ENCODE results near the gene PCNX2. TPM values are rescaled to one million over a fixed set of nuclear protein-coding genes. Genes with fewer than 3 reads are reported as not detected.
A peak's percentile ranks its signal among the peaks of the same experiment; 100 is the strongest.

Gene PCNX2
- total RNA-seq, 2 donors from 2014 or later, result 8.4 to 23.2 TPM

DNA sequence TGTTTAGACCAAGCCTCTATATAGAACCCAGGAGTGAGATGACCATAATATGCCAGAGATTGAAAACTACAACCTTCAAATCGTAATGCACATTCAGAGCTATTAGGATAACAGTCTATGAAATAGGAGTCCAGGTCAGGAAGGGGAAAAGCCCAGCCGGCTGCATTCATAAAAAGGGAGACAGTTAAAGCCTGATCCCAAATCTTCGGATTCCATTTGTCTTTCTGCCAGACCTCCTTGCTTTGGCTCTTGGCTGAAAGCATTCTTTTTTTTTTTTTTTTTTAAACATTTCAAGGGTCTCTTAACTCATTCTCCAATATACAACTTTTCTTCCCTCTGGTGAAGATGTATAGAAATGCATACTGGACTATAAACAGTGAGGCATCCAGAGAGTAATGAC is 264.0 kb downstream of the PCNX2 start:
- intact Hi-C loops (cut with DNase I), result no loop called here
- H3K36me3 ChIP-seq, result no peaks in the 10 kb centered on the region
- H3K27me3 ChIP-seq (replicated peaks; ENCODE audit: insufficient read depth), result no peaks in the 10 kb centered on the region
- no peak for DNase-seq (ENCODE audit: low spot score)
- no peaks in the 10 kb centered on the region for H3K4me1 ChIP-seq (replicated peaks)
- H3K4me3 ChIP-seq, result no peak overlapping the region
- no peak overlapping the region for H3K27ac ChIP-seq
- H3K9me3 ChIP-seq, result no peaks in the 10 kb centered on the region
- 47% methylated on average over 3 of the region's 3 CpGs for WGBS
- TF ChIP-seq POLR2AphosphoS5 (IDR thresholded peaks at IDR 0.05), result no peak
- TF ChIP-seq, protein P1, sequence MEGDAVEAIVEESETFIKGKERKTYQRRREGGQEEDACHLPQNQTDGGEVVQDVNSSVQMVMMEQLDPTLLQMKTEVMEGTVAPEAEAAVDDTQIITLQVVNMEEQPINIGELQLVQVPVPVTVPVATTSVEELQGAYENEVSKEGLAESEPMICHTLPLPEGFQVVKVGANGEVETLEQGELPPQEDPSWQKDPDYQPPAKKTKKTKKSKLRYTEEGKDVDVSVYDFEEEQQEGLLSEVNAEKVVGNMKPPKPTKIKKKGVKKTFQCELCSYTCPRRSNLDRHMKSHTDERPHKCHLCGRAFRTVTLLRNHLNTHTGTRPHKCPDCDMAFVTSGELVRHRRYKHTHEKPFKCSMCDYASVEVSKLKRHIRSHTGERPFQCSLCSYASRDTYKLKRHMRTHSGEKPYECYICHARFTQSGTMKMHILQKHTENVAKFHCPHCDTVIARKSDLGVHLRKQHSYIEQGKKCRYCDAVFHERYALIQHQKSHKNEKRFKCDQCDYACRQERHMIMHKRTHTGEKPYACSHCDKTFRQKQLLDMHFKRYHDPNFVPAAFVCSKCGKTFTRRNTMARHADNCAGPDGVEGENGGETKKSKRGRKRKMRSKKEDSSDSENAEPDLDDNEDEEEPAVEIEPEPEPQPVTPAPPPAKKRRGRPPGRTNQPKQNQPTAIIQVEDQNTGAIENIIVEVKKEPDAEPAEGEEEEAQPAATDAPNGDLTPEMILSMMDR (IDR thresholded peaks at IDR 0.05), result no peak
- no peak for TF ChIP-seq POLR2A (IDR thresholded peaks at IDR 0.05)

DNA sequence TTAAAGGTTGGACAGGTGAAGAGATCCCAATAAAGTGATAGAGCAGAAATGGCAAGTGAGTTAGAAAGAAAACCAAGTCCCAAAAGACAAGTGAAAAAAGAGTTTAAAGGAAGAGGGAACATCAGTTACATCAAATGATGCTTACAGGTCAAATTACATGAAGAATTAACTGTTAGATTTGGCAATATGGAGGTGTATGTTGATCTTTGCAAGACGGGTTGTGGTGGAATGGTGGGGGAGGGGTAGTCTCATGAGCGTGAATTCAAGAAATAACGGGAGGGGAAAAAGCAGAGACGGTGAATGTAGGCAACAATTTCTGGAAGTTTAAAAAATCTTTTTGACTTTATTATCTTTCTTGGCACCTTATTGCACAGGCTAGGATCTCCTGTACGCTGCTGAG is 268.5 kb downstream of the PCNX2 start:
- H3K9me3 ChIP-seq, result no peaks in the 10 kb centered on the region
- TF ChIP-seq POLR2A (IDR thresholded peaks at IDR 0.05), result no peak
- TF ChIP-seq, protein P1 (IDR thresholded peaks at IDR 0.05), result no peak
- TF ChIP-seq POLR2AphosphoS5 (IDR thresholded peaks at IDR 0.05), result no peak
- no peaks in the 10 kb centered on the region for H3K36me3 ChIP-seq
- H3K27ac ChIP-seq, result no peak overlapping the region
- intact Hi-C loops (cut with DNase I), result no loop called here
- no peak overlapping the region for H3K4me3 ChIP-seq
- 75% methylated on average over 5 of the region's 5 CpGs for WGBS
- H3K4me1 ChIP-seq (replicated peaks), result peaks cover 2% of the 10 kb centered on the region
- no peak for DNase-seq (ENCODE audit: low spot score)
- no peaks in the 10 kb centered on the region for H3K27me3 ChIP-seq (replicated peaks; ENCODE audit: insufficient read depth)

DNA sequence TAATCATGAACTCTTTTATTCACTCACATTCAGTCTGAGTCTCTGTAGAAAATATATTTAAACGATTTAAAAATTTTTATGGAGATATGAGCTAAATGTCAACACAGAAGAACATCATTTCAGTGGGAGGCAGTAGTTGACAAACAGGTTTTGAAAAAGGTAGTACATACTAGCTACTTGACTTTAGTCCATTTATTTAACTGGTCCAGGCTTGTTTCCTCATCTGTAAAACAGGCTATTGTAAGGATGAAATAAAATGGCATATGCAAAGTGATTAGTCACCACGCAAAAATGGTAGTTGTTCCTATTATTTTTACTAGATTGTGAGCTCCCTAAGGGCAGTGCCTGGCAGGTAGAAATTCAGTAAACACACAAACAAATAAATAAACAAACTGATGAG is 270.0 kb downstream of the PCNX2 start:
- TF ChIP-seq POLR2A (IDR thresholded peaks at IDR 0.05) (no peak), POLR2AphosphoS5 (IDR thresholded peaks at IDR 0.05) (peak; percentile 86)
- TF ChIP-seq, protein P1 (IDR thresholded peaks at IDR 0.05), result peak in 2 of 4 experiments; percentile 1 to 2
- Histone ChIP-seq H3K9me3 (no peaks in the 10 kb centered on the region), H3K36me3 (no peaks in the 10 kb centered on the region), H3K4me3 (no peak overlapping the region), H3K27ac (peak overlapping the region; percentile 50 to 66), H3K27me3 (replicated peaks; ENCODE audit: insufficient read depth) (no peaks in the 10 kb centered on the region), H3K4me1 (replicated peaks) (peaks cover 2% of the 10 kb centered on the region)
- peak; percentile 63 for DNase-seq (ENCODE audit: low spot score)
- intact Hi-C loops (cut with DNase I), result no loop called here
- WGBS, result 47% methylated on average over 2 of the region's 2 CpGs

GRCh38 chr1:233025157-233025556 is 270.4 kb downstream of the PCNX2 start:
- no peaks in the 10 kb centered on the region for H3K9me3 ChIP-seq
- no peak overlapping the region for H3K4me3 ChIP-seq
- H3K27ac ChIP-seq, result peak overlapping the region; percentile 50 to 66
- WGBS, result 60% methylated on average over 12 of the region's 12 CpGs
- TF ChIP-seq POLR2AphosphoS5 (IDR thresholded peaks at IDR 0.05) (no peak), POLR2A (IDR thresholded peaks at IDR 0.05) (no peak)
- TF ChIP-seq, protein P1 (IDR thresholded peaks at IDR 0.05), result peak in 3 of 4 experiments; percentile 62 to 66 (median 63)
- no peaks in the 10 kb centered on the region for H3K27me3 ChIP-seq (replicated peaks; ENCODE audit: insufficient read depth)
- intact Hi-C loops (cut with DNase I), result no loop called here
- H3K4me1 ChIP-seq (replicated peaks), result peaks cover 2% of the 10 kb centered on the region
- H3K36me3 ChIP-seq, result no peaks in the 10 kb centered on the region
- peak; percentile 78 for DNase-seq (ENCODE audit: low spot score)

GRCh38 chr1:233024199-233024598 is 271.3 kb downstream of the PCNX2 start:
- no peaks in the 10 kb centered on the region for H3K9me3 ChIP-seq
- no peak for DNase-seq (ENCODE audit: low spot score)
- TF ChIP-seq, protein P1 (IDR thresholded peaks at IDR 0.05), result no peak
- no peak for TF ChIP-seq POLR2AphosphoS5 (IDR thresholded peaks at IDR 0.05)
- no peak for TF ChIP-seq POLR2A (IDR thresholded peaks at IDR 0.05)
- H3K27me3 ChIP-seq (replicated peaks; ENCODE audit: insufficient read depth), result no peaks in the 10 kb centered on the region
- H3K4me1 ChIP-seq (replicated peaks), result peaks cover 2% of the 10 kb centered on the region
- no peak overlapping the region for H3K4me3 ChIP-seq
- intact Hi-C loops (cut with DNase I), result no loop called here
- 84% methylated on average over 9 of the region's 9 CpGs for WGBS
- peak overlapping the region; percentile 50 to 66 for H3K27ac ChIP-seq
- H3K36me3 ChIP-seq, result no peaks in the 10 kb centered on the region

All from prostate gland (tissue), 2 donors.